ENCODE results near the gene ARHGAP42.

Gene ARHGAP42

GRCh38 chr11:101014600-101015285, 327.7 kb downstream of the ARHGAP42 start:
- no peak for DNase-seq (ENCODE audit: low read depth in 2 of 2)

DNA sequence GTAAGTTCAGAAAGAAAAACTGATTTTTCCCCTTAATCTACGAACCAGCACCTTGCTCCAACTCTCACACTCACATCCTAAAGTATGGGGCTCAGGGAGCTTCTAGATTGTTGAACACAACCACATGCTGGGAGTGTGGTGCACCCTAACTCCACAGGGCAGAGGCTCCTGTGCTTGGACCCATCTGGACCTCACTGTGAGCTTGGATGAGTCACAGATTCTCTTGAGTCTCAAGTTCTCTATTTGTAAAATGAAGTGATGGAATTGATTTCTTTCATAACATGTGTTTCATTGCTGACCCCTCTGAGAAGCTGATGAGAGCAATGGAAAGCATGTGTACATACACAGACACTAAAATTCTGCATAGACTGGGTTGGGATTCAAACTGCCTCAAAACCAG, 332.8 kb downstream of the ARHGAP42 start:
- DNase-seq (ENCODE audit: low read depth in 2 of 2): no peak

DNA sequence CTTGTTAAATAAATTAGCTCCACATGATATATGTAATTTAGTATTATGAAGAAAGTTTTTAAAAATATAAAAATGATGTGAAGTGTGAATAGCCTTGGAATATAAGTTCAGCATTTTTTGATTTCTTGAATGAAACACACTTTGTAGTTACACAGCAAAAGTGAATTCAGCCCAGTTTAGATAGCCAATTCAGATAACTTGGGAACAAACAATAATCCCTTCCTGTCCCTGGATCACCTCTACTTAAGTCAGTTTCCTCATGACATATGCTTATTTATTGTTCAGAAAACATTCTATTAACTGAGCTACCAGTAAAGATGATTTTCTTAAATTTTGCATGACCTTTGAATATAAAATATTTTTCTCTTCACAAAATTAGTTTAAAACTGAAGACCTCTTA, 335.2 kb downstream of the ARHGAP42 start:
- no peak for DNase-seq (ENCODE audit: low read depth in 2 of 2)

GRCh38 chr11:101028644-101029043, 341.6 kb downstream of the ARHGAP42 start:
- no peak for DNase-seq (ENCODE audit: low read depth in 2 of 2)

DNA sequence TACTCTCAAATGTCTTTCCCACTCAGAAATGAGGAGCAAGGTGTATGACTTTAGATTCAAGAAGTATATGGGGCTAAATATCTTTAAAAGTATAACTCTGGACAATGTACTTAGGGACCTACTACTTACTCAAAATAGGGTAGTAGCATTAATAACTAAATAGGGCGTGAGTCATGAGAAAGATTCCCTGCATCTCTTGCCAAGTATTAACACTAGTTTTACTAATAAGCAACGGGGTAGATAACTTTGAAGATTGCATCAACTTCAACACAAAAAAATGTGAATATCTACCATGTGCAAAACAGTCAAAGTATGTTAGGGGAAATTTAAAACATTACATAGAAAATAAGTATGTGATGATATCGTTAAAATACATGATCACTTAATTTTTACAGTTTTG, 342.9 kb downstream of the ARHGAP42 start:
- no peak for DNase-seq (ENCODE audit: low read depth in 2 of 2)

- DNase-seq (ENCODE audit: low read depth in 2 of 2): no peak
These were observed 343.6 kb downstream of the ARHGAP42 start for GRCh38 chr11:101030692-101031091.

GRCh38 chr11:101031713-101032112, 344.6 kb downstream of the ARHGAP42 start:
- DNase-seq (ENCODE audit: low read depth in 2 of 2): no peak

DNA sequence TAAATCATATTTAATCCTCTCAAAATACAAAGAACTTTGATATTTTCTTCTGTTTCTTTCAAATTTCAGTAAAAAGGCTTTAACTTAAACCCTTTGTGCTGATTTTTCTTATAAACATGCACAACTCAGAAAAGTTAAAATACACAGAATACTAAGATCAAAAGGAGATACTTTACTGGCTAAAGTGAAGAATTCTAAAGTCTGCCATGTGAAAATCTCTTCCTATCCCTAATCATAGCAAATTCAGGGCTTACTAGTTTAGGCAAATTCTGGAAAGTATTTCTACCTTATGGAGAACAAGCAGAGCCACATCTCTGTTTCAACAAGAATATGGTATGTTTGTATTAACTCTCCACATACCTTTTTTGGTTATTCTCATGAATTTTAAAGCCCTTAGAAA, 345.9 kb downstream of the ARHGAP42 start:
- DNase-seq (ENCODE audit: low read depth in 2 of 2): no peak

DNA sequence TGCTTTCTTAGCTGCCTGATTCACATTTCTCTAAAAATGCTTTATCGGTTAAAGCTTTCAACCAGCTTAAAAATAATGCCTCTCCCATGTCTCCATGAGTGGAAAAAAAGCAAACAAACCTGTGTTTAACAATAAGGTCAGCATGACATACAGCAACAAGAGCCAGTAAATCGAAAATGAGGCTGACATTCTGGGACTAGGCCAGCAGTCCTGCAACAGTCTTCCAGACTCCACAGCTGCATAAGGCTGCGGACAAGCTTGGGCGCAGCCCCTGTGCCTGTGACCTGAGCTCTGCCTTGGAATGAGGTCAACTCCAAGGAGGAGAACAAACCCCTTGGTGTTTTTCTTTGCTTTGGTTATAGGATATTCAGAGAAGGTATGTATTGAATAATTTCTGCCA, 347.0 kb downstream of the ARHGAP42 start:
- DNase-seq (ENCODE audit: low read depth in 2 of 2): no peak

- no peak for DNase-seq (ENCODE audit: low read depth in 2 of 2)
These were observed 348.8 kb downstream of the ARHGAP42 start for GRCh38 chr11:101035872-101036271.
